OCI-LY3 (cell line): ENCODE data around the gene CNTLN.

Experiments
- CTCF ChIP-seq: fragments of 200-600, 300-600 bp; sonication (generic); IDR thresholded peaks from 2 replicates; pipeline ENCODE4 v1.5.1; 2014; ENCODE audit warnings: antibody characterized with exemption, low read length, low read depth
- EZH2phosphoT487 ChIP-seq: fragments of 200-600 bp; shearing (Covaris generic); IDR thresholded peaks from 2 replicates; pipeline ENCODE4 v1.6.1; 2018; ENCODE audit warnings: antibody characterized with exemption, mixed run types, low read depth

- no peak for TF ChIP-seq CTCF
- no peak for TF ChIP-seq EZH2phosphoT487
These were observed 298.7 kb downstream of the CNTLN start for GRCh38 chr9:17433526-17433925.
